C1 segment of cervical spinal cord (tissue), 14 donors: Measurements from ENCODE around the gene PER1.
A peak's percentile ranks its signal among the peaks of the same experiment; 100 is the strongest.

ENCODE experiments used
- DNase-seq, 14 donors: peaks; one replicate each; lab custom pipeline; 2025; lab: John Stamatoyannopoulos, UW

The PER1 gene

GRCh38 chr17:8140065-8141029, 11.9 kb downstream of the PER1 start:
- no peak for DNase-seq

DNA sequence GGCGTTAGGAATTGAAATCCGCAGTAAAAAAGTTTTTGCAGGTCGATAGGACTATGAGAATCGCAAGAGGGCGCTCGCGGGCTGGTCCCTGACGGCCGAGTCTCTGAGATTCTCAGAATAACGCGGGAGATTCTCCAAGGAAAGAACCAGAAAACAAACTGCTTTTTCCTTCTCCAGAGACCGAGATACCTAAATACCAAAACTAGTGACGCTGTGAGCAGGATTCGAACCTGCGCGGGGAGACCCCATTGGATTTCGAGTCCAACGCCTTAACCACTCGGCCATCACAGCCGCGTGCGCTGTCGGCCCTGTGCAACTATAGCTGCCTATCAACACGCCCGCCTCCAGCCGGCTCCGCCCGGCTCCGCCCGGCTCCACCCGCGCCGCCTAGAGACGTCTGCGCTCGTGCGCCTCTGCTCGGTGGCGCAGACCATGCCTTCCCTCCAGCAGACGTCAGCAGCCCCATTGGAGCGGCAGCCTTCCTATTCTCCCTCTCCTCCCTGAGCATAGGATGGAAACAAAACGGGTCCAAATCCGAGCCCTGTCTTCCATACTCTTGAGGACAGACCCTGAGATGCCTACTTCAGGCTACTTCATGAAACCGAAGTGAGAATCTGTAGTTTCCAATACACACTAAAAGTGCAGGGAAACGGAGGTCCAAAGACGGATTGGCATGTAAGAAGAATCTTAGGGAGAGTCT, 13.4 kb downstream of the PER1 start:
- DNase-seq: peak; percentile 39 to 96 (median 90)

DNA sequence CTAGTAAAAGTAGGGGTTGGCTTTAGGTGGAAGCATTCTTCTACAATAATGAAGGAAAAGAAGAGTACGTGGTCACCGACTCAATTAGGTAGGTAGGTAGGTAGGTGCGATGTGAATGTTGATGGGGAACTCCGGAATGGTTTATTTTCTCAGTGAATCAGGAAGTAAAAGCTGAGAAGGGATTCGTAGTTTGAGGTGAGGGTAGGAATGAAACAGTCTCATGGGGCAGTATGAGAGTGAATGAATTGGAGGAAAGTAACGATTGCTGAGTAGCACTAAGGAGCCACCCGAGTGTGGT, 13.9 kb downstream of the PER1 start:
- DNase-seq: no peak

DNA sequence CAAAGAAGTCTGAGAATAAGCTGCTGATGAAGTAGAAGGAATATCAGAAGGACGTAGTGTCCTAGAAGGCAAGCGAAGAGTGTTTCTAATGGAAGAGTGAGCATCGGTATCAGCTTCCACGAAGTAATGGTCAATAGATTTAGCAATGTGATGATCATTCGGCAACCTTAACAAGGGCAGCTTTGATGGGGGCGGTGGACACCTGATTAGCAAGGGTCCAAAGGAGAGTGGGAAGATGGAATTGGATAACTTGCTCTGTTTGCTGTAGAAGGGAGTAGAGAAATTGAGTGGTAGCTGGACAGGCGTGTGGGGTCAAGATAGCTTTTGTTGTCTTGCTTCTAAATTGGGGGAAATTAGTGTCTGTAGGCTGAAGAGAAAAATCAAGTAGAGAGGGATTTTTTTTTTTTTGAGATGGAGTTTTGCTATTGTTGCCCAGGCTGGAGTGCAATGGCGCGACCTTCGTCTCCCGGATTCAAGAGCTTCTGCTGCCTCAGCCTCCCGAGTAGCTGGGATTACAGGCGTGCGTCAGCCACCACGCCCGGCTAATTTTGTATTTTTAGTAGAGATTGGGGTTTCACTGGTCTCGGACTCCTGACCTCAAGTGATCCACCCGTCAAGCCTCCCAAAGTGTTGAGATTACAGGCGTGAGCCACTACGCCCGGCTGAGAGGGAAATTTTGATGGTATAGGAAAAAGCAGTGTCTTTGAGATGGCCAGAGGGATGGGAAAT, 14.4 kb downstream of the PER1 start:
- no peak for DNase-seq

GRCh38 chr17:8133941-8134340, 18.3 kb downstream of the PER1 start:
- no peak for DNase-seq

DNA sequence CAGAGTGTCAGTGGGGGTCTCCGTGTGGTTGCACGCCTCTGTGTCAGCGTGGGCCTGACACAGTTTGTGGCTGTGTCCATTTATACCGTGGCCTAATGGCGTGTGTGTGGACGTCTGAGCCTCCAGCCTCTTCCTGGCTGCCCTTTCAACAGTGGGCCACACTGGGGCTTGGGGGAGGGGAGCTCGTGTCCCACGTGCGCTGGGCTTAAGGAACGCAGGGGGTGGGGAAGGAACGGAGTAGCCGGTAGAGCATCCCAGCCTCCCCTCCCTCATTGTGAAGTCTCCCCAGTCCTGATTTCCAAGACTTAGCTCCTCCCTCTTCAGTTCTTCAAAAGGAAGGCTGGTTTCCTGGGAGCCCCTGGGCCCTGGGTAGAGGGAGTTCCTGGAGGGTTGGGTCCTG, 18.8 kb downstream of the PER1 start:
- no peak for DNase-seq

GRCh38 chr17:8131844-8132441, 20.3 kb downstream of the PER1 start:
- no peak for DNase-seq

- no peak for DNase-seq
Observed at GRCh38 chr17:8128125-8128784, 23.9 kb downstream of the PER1 start.

GRCh38 chr17:8126491-8127066, 25.6 kb downstream of the PER1 start:
- DNase-seq: peak in 4 of 14 donors; percentile 20 to 72 (median 31)

DNA sequence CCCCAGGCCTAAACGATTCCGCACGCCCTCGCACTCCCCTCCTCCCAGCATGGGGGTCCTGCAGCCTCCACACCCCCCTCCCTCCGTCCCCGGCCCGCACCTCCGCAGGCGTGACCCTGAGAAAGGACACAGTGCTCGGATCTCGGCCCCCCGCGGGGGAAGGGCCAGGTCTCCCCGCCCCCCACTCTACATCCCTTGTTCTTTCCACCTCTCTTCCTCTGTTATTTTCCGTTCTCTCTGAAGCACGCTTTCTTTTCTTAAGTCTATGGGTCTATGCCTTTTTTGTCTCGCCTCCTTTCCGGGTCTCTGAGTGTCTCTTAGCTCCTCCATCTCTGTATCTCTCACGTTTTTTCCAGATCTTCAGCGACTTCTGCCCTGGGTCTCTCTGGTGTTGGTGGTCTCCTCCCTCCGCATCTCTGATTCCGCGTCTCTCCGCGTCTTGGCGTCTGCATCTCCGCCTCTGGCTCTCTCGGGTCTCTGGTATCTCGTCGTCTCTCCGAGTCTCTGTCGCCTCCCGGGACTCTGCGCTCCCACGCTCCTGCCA, 26.2 kb downstream of the PER1 start:
- DNase-seq: peak in 3 of 14 donors; percentile 35 to 56 (median 45)

- DNase-seq: peak; percentile 15 to 82 (median 72)
Observed at GRCh38 chr17:8125154-8125946, 26.9 kb downstream of the PER1 start.

DNA sequence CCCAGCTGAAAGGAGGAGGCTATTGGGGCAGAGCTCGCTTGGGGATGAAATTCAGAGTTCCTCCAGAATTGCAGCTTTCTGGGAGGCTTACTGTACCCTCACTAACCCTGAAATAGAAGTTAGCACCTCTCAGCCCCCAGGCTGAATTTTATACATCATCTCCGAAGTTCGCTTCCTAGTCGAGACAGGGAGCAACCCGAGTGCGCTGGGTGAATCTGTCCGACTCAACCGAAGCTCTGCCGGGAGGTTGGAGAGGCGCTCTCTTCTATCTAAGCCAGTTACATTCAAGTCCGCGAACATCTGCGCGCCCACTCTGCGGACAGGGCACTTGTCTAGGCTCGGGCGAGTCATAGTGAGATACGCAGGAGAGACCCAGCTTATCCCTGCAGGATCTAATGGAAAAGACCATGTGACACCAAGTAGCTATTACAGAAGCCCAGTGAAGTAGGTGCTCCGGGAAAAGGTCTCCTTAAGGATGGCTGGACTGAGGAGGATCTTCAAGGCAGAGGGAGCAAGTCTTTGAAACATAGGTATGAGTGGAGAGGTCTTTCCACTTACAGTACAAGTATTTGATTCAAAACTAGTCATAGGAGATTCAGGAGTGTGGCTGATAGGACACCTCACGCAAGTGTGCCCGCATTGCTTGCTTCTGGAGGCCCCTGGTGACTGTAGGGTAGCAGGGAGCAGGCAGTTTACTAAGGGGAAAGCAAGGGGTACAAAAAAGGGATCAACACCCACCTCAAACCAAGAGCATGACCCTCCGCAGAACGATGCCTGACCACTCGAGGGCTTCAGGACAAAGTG, 27.7 kb downstream of the PER1 start:
- DNase-seq: peak in 1 of 14 donors; percentile 52

GRCh38 chr17:8123695-8124349, 28.4 kb downstream of the PER1 start, which contains the start of gene HES7:
HES7 (minus strand) TSS chr17:8124106; CDS start chr17:8124084, 22 bp downstream.
- no peak for DNase-seq

GRCh38 chr17:8122924-8123694, 29.1 kb downstream of the PER1 start:
- peak in 1 of 14 donors; percentile 35 for DNase-seq

GRCh38 chr17:8122422-8122923, 29.7 kb downstream of the PER1 start:
- peak in 1 of 14 donors; percentile 43 for DNase-seq

GRCh38 chr17:8121681-8122421, 30.4 kb downstream of the PER1 start:
- peak in 9 of 14 donors; percentile 31 to 73 (median 49) for DNase-seq

GRCh38 chr17:8121407-8121680, 30.9 kb downstream of the PER1 start:
- no peak for DNase-seq
